Measurements from ENCODE around the gene POLD4.
A peak's percentile ranks its signal among the peaks of the same experiment; 100 is the strongest.

POLD4 gene

DNA sequence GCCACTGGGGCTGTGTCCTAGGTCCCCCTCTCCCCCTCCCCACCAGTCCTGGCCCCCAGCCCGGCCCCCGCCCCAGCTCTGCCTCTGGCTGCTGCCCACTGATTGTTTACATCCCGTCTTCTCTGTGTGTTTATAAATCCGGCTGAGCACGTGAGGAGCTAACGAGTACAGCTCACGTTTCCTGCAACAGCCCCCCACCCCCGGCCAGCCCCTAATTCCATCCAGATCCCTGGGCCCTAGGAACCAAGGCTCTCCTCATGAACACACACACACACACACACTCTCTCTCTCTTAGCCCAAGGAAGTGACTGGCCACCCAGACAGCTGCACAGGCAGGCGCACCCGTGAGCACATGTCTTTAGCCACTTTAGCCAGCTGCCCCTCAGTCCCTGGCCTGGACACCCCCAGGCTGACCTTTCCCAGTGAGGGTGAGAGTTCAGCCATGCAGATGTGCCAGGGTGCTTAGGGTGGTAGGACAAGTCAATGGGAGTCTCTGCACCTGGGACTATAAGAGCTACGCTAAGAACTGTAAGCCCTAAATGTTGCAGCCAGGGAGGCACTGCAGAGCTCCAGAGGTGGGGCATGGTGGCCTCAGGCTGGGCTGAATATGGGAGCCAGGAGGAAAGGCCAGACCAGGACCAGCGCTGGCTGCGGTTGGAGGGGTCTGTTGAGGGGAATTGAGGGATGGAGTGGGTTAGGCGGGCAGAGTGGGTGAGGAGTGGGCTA lies 17.2 kb upstream of the POLD4 start:
- no peak for DNase-seq

DNA sequence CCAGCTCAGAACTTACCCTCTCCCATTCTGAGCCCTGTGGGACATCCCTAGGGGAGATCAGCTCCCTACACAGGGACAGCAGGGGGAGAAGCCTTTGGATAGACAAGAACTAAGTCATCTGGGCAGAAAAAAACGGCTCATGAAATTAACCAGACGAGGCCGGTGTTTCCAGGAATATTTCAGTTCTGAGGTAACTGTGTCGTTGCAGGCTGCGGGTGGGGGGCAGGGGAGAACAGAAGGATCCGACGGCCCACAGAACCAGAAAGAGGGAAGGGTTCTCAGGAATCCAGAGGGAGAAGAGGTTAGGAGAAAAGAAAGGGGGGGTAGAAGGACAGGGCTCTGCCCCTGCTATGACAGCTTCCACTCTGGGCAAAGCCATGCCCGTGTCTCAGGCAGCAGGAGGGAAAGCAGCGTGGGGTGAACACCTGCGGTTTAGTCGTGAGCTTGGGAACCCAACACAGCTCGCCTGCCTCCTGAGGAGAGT lies 16.5 kb upstream of the POLD4 start:
- no peak for DNase-seq

DNA sequence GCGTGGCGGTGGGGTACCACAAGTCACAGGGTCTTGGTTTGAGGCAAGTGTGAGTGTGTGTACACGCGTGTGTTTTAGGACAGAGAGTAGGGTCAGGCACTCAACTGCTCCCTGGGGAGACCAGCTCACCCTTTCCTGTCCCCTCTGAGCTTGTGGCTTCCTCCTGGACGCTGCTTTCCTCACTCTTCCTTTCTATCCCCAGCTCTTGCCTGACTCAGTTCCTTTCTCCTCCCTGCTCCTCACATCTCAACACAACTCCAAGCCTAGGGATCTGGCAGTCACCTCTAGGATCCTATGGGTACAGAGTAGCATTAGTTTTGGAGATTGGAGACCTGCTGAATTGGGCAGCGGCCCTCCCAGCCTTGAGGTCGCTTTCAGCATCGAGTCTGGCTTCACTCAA lies 15.9 kb upstream of the POLD4 start:
- no peak for DNase-seq

DNA sequence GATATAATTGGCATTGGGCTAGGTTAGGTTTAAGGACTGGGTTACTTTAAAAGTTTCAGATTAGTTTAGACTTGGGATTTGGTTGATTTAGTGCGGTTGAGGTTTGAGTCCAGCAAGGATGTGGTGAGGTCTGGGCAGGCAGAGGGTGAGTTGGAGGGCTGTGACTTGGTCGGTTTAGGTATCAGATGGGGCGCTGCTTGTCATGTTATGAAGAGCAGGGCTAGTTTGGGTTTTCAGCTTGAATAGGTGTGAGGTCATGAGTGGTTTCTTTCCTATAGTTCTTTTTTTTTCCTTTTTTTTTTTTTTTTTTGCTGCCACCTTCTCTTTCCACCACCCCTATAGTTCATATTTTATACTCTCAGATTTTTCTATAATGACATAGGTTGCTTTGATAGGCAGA lies 15.3 kb upstream of the POLD4 start:
- DNase-seq: no peak

DNA sequence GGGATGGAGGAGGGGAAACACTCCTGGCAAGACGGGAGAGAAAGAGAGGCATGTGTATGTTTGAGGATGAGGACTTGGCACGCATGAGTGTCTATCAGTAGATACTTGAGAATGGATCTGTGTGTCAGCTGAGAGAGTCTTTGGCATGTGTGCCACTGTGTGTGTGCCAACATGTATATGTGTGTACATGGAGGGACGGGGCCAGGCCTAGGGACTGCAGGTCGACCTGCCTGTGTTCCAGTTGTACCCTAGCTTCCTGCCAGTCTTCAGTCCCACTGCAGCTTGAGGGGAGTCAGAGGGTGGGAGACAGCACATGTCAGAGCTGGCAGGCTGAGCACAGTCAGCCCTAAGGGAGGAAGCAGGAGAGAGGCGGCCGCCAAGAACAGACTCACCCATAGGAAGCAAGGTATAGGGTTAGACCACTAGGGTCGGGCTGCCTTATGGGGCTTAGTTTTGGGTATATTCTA lies 14.4 kb upstream of the POLD4 start:
- DNase-seq: no peak

DNA sequence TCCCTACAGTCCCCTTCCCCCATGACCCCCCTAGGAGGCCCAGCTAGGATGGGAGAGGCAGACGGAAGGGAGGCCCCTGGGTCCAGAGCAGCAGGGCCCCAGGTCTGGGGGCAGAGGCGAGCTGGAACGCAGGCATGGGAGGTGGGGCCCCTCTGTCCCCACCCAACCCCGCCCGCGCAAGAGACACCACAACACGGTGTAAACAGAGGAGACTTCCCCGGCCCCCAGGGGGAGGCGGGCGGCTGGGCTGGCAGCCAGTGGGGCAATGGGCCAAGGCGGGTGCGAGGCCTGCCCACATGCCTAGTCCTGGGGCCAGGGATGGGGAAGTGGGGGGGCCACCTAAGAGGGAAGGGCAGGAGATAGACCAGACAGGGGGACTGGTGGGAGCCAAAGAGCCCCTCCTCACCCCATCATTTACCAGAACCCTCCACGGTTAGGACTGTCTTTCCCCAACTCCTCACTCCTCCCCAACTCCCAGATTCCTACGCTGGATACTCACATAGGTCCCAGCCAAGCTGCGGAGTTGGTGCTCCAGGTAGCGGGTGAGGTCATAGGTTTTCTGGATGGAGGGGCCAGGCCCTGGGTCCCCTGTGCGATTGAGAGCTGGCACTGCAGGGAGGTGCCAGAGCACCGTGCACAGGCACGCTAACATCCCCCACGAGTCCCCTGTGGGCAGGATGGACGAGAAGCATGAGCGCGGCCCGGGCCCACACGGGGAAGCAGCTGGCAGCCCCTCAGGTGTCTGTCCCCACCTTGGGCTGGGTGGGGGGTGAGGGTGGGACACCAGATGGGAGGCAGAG lies 13.8 kb upstream of the POLD4 start:
- no peak for DNase-seq

DNA sequence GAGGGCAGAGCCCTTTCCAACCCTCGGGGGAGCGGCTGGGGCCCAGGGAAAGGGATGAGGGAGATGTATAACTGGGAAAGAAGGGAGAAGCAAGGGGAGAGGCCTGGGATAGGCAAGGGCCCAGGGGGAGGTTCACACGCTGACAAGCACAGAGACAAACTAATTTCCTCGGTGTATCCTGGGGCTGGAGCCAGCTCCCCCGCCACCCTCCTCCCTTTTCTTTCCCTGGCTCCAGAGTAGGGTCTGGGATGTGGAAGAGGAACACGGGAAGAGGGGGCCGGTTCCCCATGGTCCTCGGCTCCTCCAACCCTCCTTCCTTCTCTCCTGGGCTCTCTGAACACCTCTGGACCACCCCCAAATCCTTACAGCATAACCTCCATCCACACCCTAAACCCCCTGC lies 13.2 kb upstream of the POLD4 start:
- DNase-seq: no peak

DNA sequence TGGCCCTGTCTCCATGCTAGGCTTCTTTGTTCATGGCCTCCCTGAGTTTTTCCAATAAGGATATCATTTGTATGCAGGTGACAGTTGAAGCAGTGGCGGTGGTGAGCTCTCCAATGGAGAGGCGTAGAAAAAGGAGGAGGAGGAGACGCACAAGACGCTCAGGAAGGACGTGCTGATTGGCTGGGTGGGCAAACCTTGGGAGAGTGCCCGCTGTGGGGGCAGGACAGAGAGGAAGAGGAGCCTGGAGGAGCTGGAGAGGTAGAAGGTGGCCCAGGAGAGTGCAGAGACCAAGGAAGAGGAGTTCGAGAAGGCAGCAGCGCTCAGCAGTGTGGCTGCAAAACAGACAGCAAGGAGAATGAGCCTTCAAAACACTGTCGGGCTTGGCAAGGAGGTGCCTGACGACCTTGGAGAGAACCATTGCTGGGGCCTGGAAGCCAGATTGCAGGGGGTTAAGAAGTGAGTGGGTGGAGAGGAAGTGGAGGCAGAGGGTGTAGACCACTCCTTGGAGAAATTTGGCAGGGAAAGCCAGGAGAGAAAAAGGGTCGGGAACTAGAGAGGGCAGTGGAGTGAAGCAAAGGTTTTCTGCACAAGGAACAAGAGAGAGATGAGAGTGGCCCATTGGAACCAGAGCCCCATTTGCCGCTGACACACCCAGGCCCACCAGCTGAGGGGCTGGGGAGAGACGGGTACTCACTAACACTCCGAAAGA lies 12.5 kb upstream of the POLD4 start:
- no peak for DNase-seq

DNA sequence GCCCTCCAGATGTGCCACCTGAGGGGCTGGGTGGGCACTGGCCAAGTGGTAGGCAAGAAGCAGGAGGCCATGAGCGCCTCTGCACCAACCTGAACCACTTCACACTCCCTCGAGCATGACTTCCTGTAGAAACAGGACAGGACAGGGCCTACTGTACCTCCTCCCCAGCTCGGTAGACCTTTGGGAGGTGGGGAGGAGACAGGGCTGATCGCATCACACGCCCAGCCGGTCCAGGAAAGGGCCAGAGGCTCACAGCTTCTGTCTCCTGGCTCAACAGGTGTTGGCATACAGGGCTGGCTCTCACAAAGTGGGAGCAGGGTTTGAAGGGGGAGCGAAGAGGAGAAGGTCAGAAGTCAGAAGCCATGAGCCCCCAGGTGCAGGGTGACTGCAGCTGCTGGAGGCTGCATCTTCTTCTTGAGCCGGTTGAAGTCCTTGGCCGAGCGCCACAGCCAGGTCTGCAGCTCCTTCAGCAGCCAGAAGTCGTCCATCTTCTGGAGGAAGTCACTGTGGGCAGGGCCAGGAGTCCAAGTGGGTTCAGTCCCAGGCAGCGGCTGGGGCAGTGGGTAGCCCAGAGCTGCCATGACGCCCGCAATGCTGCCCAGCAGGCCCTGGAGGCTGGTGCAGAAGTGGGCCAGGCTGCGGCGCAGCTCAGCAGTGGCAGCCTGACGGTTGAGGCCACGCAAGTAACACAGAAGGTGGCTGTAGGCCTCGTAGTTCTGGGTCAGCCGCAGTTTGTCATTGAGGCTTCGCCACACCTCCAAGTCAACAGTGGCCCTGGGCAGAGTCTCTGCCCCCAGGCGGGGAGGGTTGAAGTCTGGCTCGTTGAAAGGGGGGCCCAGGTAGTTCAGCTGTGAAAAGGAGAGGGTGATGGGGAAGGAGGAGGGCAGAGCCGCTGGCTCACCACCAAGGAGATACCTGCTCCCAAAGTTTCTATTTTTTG lies 11.7 kb upstream of the POLD4 start:
- no peak for DNase-seq

DNA sequence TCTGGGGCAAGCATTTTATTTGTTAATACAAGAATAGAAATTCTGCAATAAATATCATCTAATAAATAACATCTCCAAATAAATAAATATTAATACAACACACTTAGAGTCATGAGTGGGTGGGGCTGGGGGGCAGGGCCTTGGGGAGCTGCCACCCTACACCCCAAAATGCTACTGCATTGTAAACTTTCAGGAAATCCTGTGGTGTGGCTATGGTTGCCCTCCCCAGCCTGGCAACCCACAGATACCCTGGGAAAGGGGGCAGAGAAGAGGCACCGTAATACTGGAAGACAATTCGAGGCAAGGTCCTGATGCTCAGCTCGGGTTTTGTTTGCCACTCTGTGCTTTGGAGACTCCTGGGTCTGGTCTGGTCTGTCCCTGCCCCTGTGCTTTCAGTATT lies 10.8 kb upstream of the POLD4 start:
- no peak for DNase-seq

DNA sequence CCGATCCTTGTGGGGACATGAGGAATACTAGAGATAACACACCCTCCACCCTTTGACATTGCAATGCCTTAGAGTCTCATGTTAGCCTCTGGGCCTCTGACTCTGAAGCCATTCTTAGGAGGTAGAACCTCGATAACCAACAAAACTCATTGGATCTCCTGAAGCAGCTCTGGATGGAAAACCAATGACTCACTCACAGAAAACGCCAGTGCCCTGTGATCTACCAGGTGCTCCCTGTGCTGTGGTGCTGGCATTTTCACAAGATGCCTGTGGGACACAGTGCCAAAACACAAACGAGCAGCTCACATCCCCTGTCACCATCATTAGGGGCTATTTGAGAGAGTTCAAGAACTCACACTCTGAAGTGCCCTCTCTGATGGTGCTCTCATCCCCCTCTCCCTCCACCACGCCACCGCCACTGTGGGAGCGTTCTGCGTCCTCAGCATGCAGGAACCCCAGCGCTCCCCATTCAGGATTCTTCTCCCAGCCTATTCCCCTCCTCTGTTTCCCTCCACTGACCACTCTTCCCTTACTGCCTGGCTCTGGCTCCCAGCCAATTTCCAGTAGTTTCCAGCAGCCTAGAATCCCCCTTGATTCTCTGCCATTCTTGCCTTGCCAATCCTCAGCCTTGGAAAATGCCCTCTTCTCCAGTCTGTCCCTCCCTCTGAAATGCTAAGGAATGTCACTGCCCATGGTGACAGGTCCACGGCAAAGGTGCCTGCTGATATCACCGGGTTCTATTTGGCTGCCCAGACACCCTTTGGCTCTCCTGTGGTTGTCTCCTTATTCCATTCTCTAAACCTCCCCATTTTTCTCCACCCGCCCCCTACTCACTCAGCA lies 4.7 kb upstream of the POLD4 start:
- DNase-seq: no peak

DNA sequence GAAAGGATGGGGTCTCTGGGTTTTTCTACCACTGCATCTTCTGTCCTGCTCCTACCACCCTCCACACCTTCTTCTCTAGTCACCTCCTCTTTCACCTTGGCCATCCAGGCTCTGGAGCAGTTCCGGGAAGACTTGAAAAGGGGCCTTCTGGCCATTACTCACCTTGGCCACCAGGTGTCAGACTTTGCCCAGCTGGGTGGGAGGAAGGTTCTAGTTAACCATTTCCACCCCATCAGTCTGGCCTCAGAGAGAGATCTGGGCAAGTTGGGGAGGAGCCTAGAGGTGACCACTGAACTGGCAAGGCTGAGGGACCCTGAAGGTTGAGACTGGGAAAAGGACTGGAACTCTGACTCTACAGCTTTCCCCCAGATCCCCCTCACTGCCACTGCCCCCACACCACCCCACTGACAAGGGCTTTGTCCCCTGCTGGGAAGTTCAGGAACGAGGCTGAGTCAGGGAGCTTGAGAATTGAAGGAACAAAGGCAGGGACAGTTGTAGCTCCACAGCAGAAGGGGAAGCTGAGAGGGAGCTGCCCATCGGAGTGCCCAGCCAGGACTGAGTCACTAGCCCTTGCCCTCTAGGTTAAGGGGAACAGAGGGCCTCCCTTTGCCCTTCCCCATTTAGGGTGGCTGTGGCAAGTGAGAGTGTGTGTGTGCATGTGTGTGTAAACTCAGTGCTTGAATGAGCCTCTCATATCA lies 3.7 kb upstream of the POLD4 start:
- DNase-seq: peak; percentile 87

DNA sequence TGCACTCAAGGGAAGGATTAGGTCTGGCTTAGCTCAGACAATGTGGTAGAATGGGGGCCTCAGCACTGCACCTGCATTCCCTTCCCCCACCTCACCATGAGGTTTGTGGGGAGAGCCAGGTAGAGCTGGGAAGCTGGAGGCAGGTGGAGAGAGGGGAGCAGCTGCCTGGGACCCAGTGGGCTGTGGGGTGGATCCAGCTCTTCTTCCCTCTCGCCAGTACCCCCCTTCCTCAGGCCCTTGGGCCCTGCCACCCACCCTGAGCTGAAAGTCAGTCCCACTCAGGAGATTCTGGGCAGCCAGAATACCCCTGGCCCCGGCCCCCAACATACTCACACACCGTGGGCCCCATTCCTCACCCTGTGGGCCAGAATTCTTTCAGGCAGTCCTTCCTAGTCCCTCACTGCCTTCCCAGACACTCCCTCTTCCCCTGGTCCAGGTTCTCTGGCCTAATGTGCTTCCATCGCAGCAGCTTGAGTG lies 3.1 kb upstream of the POLD4 start:
- DNase-seq: no peak

DNA sequence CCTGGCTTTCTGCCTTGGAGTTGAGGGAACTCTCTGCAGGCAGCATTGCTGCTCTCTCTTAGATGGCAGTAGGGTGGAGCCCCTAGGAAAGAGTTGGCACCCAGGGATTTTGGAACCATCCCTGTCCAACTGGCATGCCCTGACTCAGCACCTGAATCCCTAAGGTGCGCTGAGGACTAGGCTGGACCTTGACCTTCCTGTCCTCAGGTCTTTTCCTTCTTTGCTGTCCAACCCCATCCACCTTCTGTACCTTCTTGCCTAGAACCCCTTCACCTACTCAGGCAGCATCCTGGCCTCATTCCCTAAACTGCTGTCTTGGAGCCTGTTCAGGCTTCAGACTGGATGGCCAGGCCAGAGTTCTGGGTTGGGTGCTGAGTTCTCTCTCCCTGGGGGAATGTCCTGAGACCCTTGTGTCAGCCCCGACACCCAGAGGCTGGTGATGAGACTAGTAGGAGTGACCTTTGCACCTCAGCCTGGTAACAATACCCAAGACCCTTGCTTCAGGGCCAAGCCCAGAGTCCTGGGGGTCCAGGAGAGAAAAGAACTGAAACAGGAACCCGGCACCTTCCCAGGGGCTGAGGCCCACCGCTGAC lies 2.5 kb upstream of the POLD4 start:
- no peak for DNase-seq

DNA sequence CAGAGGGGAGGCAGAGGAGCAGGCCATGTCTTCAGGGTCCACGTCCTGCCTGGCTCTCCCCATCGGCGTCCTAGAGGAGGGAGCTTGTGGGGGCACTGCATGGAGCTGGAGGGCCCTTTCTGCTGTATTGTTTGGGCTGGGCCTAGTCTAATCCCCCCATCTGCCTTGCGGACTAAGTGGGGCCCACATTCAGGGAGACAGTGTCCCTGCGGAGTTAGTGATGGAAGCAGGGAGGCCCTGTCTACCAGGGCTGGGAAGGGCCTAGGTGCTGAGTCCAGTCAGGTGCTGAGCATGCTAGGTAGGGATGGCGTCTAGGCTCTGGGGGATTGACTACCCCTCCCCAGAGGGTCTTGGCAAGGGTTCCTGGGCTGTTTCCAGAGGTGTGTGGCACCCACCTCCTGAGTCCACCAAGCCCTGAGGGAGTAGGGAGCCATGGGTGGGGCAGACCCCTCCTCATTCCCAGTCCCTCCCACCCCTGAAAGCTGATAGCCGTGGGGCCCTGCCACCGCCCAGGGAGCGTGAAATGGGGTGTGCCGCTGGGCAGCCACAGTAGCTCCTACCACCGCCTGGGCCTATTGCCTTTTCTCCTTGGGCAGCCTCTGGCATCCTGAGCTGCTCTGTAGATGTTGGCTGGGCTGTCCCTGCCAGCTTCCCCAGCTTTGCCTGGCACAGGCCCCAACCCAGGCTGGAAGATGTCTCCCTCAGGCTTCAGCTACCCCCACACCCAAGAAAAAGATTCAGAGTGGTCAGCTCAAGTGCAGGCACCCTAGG lies 1.9 kb upstream of the POLD4 start:
- no peak for DNase-seq

DNA sequence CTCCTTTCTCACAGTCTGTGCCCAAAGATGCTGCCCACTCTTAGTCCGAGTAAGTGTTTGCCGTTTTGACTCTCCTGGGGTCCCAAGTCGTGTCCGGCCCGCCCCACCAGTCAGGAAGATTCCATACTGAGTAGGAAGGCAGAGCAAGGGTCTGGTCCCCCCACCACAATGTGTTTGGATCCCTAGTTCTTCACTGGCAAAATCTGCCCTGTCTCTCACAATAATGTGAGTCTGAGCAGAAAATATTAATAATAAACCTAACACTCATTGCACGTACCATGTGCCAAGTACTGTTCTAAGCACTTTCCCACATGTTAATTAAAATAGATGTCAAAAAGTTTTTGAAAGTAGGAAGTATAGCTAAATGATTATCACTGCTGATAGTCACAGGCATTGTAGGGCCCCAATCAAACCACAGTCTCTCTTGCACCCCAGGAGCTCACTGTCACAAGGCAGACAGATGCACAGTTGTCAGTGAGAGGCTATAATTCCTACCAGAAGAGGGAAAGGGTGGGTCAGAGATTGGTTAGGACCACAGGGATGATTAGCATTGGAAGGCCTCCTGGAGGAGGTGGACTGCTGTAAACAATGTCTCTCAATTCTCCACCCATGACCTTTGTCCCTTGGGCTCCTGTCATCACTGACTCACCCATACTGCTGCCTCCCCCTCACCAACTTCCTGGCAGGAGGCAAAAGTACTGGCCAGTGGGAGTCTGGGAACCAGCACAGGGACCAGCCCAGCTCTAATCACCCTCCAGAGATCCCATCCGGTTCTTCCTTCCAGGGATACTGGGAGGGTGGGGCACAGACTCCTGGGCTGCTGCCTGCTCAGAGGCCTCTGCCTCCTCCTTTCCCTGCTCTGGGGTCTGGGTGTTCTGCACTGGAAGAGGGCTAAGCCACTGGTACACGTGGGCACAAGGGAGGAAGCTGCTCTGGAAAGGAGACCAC lies 1.0 kb upstream of the POLD4 start:
- DNase-seq: no peak

DNA sequence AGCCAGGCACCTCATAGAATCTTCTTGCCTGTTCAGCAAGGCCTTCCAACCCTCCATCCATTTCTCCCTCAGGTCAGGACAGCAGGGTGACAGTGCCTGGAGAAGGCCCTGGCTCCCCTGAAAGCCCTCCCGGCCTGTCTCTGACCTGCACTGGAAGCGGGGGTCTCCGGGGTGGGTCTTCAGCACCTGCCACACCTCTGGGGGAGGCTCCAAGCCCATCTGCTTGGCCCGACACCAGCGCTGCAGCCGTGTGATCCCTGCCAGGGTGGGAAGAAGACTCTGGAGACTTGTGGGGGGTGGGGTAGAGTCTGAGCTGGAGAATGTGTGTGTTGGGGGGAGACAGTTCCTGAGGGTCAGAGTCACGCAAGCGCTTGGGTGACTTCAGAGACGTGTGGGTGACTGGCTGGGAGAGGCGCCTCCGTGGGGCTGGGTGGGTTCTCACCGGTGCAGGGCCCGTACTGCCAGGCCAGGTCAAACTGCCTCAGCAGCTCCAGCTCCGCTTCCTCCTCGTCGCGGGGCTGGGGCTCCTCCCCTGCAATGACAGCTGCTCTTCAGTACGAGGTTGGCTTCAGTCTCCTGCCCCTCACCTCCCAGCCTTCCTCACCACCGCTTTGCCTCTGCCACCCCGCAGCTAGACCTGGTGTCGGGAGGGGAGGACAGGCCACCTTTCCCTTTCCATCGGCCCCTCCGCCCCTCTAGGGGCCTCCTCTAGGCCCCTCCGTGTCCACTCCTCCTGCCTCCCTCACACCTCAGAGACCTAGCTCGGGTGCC lies 615 bp downstream of the POLD4 start:
- no peak for DNase-seq
